ENCODE data around the gene ARPIN. TPM values are rescaled to one million over a fixed set of nuclear protein-coding genes. Genes with fewer than 3 reads are reported as not detected.
A peak's percentile ranks its signal among the peaks of the same experiment; 100 is the strongest.

Gene ARPIN
- total and polyA plus RNA-seq, 10 of the 15 experiments (the other 5 are each of a cell fraction or from before 2014, with no cell fraction given): 0.02 to 0.04 TPM; not detected in 8

DNA sequence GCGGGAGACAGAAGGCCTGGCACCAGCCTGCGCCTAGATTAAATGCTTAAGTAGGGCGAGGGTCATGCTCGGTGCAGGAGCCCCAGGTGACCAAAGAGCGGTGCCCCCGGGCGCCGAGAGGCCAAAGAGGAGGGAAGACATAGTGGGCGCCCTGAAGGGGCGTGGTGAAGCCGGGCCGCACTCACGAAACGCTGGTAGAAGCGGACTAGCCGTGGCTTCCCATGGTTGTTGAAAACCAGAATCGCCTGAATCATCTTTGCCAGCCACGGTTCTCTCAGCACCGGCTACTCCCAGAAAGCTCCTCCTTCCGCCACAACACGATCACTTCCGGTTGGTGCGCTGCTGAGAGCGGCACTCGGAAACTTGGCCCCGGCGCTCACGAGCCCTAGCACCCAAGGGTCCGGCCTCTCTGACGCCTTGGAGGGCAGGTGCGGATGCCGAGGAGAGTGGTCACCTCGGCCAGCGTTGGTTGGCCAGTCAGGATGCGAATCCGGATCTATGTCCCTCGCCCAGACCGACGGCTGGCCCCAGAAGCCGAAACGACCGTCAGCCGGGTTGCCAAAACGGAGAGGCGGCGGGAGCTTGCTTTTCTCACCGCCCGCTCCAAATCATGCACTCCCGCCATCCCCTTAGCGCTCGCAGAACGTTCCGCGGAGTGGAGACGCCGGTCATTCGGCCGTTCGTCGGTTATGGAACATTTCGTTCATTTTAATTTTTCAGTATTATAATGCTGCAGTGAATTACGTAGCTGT, 18.9 kb downstream of the ARPIN start, which contains the start of gene AP3S2 (continued):
- TF ChIP-seq, protein P1, sequence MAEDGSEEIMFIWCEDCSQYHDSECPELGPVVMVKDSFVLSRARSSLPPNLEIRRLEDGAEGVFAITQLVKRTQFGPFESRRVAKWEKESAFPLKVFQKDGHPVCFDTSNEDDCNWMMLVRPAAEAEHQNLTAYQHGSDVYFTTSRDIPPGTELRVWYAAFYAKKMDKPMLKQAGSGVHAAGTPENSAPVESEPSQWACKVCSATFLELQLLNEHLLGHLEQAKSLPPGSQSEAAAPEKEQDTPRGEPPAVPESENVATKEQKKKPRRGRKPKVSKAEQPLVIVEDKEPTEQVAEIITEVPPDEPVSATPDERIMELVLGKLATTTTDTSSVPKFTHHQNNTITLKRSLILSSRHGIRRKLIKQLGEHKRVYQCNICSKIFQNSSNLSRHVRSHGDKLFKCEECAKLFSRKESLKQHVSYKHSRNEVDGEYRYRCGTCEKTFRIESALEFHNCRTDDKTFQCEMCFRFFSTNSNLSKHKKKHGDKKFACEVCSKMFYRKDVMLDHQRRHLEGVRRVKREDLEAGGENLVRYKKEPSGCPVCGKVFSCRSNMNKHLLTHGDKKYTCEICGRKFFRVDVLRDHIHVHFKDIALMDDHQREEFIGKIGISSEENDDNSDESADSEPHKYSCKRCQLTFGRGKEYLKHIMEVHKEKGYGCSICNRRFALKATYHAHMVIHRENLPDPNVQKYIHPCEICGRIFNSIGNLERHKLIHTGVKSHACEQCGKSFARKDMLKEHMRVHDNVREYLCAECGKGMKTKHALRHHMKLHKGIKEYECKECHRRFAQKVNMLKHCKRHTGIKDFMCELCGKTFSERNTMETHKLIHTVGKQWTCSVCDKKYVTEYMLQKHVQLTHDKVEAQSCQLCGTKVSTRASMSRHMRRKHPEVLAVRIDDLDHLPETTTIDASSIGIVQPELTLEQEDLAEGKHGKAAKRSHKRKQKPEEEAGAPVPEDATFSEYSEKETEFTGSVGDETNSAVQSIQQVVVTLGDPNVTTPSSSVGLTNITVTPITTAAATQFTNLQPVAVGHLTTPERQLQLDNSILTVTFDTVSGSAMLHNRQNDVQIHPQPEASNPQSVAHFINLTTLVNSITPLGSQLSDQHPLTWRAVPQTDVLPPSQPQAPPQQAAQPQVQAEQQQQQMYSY (CRISPR knock-in tag; IDR thresholded peaks at IDR 0.05): no peak
- peak; percentile 92 for TF ChIP-seq POLR2A (IDR thresholded peaks at IDR 0.05; ENCODE audit: low read depth, low read length)
- TF ChIP-seq ZNF274 (IDR thresholded peaks at IDR 0.05; ENCODE audit: insufficient read depth, insufficient read length): no peak
- TF ChIP-seq JUND (IDR thresholded peaks at IDR 0.05; ENCODE audit: low read depth, low read length): 0 out of 2 replicates have a peak, but pooled peaks have one; percentile 36
- no peak for TF ChIP-seq YBX1 (IDR thresholded peaks at IDR 0.05)
- peak; percentile 76 for TF ChIP-seq NR2F1 (conservative IDR thresholded peaks at IDR 0.05)
- TF ChIP-seq, protein P2, sequence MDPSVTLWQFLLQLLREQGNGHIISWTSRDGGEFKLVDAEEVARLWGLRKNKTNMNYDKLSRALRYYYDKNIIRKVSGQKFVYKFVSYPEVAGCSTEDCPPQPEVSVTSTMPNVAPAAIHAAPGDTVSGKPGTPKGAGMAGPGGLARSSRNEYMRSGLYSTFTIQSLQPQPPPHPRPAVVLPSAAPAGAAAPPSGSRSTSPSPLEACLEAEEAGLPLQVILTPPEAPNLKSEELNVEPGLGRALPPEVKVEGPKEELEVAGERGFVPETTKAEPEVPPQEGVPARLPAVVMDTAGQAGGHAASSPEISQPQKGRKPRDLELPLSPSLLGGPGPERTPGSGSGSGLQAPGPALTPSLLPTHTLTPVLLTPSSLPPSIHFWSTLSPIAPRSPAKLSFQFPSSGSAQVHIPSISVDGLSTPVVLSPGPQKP (IDR thresholded peaks at IDR 0.05; ENCODE audit: low read depth, low read length): peak; percentile 95
- no peak for TF ChIP-seq RAD21 (IDR thresholded peaks at IDR 0.05; ENCODE audit: insufficient read depth, low read depth, low read length)
- peak; percentile 69; the same call in 1 of the 2 replicates for TF ChIP-seq CHD2 (IDR thresholded peaks at IDR 0.05; ENCODE audit: borderline replicate concordance, low read depth, low read length)
- TF ChIP-seq SPI1 (IDR thresholded peaks at IDR 0.05; ENCODE audit: borderline replicate concordance, insufficient read depth, low read depth, low read length): no peak
- TF ChIP-seq JUNB (IDR thresholded peaks at IDR 0.05): 0 out of 2 replicates have a peak, but pooled peaks have one; percentile 26
- TF ChIP-seq, protein P3, sequence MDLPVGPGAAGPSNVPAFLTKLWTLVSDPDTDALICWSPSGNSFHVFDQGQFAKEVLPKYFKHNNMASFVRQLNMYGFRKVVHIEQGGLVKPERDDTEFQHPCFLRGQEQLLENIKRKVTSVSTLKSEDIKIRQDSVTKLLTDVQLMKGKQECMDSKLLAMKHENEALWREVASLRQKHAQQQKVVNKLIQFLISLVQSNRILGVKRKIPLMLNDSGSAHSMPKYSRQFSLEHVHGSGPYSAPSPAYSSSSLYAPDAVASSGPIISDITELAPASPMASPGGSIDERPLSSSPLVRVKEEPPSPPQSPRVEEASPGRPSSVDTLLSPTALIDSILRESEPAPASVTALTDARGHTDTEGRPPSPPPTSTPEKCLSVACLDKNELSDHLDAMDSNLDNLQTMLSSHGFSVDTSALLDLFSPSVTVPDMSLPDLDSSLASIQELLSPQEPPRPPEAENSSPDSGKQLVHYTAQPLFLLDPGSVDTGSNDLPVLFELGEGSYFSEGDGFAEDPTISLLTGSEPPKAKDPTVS (IDR thresholded peaks at IDR 0.05; ENCODE audit: low read depth, low read length): no peak
- no peak for TF ChIP-seq NFYA (IDR thresholded peaks at IDR 0.05; ENCODE audit: borderline replicate concordance, low read depth, low read length)
- TF ChIP-seq, protein P4, sequence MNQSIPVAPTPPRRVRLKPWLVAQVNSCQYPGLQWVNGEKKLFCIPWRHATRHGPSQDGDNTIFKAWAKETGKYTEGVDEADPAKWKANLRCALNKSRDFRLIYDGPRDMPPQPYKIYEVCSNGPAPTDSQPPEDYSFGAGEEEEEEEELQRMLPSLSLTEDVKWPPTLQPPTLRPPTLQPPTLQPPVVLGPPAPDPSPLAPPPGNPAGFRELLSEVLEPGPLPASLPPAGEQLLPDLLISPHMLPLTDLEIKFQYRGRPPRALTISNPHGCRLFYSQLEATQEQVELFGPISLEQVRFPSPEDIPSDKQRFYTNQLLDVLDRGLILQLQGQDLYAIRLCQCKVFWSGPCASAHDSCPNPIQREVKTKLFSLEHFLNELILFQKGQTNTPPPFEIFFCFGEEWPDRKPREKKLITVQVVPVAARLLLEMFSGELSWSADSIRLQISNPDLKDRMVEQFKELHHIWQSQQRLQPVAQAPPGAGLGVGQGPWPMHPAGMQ (IDR thresholded peaks at IDR 0.05; ENCODE audit: borderline replicate concordance): peak; percentile 29; the same call in 1 of the 2 replicates
- 0 out of 2 replicates have a peak, but pooled peaks have one; percentile 11 for TF ChIP-seq FOXM1 (IDR thresholded peaks at IDR 0.05; ENCODE audit: low read depth, low read length)
- TF ChIP-seq GATAD2B (conservative IDR thresholded peaks at IDR 0.05; ENCODE audit: low read depth): peak; percentile 82; the same call in 1 of the 2 replicates
- TF ChIP-seq RAD51 (IDR thresholded peaks at IDR 0.05): no peak
- TF ChIP-seq BCL11A (IDR thresholded peaks at IDR 0.05; ENCODE audit: low read depth, low read length): no peak
- TF ChIP-seq IKZF2 (IDR thresholded peaks at IDR 0.05): peak; percentile 50 to 71; a peak in 3 of 4 replicates
- peak; percentile 96; the same call in 1 of the 2 replicates for TF ChIP-seq RB1 (IDR thresholded peaks at IDR 0.05; ENCODE audit: borderline replicate concordance)
- TF ChIP-seq ETV6 (conservative IDR thresholded peaks at IDR 0.05 in 1 of 2, IDR thresholded peaks at IDR 0.05 in 1 of 2; ENCODE audit: borderline replicate concordance in 1 of 2, low read depth in 1 of 2): no peak
- TF ChIP-seq TCF3 (IDR thresholded peaks at IDR 0.05; ENCODE audit: borderline replicate concordance, insufficient read depth, low read depth, low read length): 0 out of 2 replicates have a peak, but pooled peaks have one; percentile 68
- no peak for TF ChIP-seq MYB (IDR thresholded peaks at IDR 0.05; ENCODE audit: borderline replicate concordance, low read depth, low read length)
